ENCODE measurements around the gene ST6GALNAC1.

ST6GALNAC1 gene, protein sequence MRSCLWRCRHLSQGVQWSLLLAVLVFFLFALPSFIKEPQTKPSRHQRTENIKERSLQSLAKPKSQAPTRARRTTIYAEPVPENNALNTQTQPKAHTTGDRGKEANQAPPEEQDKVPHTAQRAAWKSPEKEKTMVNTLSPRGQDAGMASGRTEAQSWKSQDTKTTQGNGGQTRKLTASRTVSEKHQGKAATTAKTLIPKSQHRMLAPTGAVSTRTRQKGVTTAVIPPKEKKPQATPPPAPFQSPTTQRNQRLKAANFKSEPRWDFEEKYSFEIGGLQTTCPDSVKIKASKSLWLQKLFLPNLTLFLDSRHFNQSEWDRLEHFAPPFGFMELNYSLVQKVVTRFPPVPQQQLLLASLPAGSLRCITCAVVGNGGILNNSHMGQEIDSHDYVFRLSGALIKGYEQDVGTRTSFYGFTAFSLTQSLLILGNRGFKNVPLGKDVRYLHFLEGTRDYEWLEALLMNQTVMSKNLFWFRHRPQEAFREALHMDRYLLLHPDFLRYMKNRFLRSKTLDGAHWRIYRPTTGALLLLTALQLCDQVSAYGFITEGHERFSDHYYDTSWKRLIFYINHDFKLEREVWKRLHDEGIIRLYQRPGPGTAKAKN

DNA sequence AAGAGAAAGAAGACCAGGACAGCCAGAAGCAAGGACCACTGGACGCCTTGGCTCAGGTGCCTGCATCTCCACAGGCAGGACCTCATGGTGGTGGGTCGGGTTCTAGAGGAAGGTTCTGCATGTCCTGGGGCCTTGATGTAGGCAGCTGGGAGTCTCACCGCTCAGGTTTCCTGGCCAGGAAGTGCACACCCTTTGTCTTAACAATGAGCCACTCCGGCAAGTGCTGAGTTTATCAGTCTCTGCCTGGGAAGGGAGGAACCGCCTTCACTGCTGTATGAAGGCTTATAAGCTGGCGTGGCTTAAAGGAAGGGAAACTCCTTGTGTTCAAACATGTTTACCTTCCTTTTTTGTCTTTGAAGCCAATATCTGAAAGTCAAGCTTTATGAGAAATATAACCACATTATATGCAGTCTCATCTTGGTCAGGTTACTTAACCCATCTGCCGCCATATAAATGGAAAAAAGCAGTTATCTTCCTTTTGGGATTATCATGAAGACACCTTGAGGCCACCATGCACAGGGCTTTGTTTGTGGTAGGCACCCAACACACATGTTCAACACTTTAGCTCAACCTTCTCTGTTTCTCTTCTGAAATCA lies at the start of gene ST6GALNAC1:
ST6GALNAC1 (minus strand) TSS at position 205 of the 596 bp plus-strand sequence; CDS start at position 86, 119 bp downstream.
- no peak for DNase-seq

DNA sequence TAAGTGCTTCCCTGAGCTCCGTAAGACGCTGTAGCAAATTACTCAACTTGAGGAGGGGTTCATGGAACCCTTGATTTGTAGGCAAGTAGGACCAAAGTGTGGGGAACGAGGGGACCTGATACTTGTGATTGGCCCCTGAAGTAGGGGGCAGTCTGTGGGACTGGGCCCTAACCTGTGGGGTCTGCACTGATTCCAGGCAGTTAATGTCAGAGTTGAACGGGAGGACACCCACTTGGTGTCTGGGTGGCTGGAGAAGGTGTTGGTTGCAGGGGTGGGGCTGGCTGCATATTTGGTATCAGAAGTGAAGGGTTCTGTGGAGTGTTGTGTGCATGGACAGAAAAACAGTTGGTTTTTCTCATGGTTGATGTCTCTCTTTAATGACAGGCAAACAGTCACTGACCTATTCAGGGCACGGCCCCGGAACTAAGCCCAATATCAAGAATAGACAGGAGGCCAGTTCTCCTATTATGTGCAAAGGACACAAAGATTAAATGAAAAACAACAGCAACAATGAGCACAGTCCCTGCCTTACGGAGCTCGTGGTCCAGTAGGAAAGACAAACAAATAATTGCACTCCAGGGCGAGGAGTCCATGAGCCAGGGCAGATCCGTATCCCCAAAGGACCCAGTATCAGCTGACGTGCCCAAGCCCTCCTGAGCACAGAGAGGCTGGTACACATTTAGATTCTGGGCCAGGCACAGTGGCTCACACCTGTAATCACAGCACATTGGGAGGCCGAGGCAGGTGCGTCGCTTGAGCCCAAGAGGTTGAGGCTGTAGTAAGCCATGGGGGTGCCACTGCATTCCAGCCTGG lies 48.0 kb upstream of the ST6GALNAC1 start:
- DNase-seq = no peak

DNA sequence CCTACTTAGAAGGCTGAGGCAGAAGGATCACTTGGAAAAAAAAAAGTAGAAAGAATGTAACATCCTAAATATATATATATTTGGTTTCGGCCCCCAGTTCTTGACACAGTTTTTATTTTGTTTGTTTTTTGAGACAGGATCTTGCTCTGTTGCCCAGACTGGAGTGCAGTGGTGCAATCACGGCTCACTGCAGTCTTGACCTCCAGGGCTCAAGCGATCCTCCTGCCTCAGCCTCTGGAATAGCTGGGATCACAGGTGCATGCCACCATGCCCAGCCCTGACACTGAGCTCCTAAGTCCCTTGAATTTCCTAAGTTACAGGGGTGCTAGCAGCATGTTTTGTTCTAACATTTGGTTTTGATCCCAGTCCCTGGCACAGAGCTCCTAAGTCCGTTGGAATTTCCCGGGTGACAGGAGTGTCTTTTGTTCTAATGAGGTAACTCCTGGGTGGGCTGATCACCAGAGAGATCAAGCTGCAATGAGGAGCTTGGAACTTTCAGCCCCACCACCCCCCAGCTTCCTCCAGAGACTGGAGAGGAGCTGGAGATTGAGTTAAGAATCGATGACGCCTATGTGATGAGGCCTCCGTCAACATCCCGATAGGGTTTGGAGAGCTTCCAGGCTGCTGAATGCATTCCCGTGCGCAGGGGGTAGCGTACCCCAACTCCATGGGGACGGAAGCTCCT lies 47.2 kb upstream of the ST6GALNAC1 start:
- DNase-seq = no peak

DNA sequence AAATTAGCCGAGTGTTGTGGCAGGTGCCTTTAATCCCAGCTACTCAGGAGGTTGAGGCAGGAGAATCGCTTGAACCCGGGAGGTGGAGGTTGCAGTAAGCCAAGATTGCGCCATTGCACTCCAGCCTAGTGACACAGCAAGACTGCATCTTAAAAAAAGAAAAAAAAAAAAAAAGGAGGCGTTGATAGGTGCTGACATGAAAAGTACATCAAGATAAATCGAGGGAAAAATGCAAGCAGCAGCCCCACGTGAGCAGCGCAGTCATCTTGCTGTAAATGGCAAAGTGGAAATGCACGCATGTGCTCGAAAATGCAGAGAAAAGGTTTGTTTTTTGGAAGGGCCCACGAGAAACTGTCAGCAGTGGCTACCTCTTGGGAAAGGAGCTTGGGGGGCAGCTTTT lies 46.3 kb upstream of the ST6GALNAC1 start:
- no peak for DNase-seq

DNA sequence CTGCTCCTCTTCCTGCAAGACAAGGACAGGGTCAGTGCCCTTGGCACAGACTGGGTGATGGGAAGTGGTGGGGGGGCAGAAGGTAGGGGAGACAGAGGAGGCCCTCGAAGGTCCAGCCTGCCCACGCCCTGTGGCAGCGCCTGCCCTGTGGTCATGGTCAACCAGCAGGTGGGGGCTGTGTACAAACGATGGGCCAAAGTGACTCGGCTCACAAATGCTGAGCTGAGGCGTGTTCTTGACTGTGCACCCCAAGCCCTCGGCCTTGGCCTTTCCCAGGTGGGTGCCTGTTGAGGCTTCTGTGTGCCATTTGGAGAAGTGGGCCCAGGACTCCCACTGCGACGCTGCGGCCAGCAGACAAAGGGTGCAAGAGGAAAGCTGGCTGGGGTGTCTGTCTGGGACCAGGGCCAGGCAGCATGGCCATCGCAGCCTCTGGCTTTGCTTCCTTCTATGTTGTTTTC lies 44.6 kb upstream of the ST6GALNAC1 start:
- no peak for DNase-seq

DNA sequence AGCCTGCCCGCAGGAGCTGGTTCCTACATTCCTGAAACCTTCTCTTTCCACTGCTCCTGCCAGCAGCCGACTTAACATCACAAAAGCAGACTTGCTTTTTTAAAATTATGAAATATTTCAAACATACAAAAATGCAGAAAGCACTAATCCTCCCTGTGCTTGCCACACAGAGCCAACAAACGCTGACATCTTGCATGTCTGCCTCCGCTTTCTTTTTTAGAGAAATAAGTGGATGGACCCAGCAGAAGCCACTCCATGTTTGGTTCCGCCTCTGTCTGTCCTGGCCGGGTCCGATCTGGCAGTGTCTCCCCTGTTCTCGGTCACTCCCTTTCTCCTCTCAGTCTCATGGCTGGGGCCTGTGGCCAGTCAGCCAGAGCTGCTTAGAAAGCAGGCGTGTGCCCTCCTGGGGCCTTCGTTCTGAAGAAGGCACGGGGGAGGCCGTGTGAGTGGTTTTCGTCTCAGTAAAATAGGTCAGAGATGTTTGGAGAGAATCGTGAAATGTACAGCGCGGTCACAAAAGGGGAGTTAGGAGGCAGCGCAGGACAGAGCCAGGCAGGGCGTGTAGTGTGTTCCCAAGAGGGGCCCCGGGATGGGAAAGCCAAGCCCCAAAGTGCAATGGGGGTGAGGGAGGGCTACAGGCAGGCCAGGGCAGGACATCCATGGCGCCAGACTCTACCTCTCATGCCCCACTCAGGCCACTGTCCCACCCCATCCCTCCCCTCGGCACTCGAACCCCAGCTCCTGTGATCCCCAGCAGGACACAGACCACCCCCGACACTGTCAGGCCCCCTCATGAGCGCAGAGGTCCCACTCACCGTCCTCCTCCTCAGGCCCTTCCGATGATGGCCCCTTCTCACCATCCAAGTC lies 44.0 kb upstream of the ST6GALNAC1 start:
- no peak for DNase-seq

DNA sequence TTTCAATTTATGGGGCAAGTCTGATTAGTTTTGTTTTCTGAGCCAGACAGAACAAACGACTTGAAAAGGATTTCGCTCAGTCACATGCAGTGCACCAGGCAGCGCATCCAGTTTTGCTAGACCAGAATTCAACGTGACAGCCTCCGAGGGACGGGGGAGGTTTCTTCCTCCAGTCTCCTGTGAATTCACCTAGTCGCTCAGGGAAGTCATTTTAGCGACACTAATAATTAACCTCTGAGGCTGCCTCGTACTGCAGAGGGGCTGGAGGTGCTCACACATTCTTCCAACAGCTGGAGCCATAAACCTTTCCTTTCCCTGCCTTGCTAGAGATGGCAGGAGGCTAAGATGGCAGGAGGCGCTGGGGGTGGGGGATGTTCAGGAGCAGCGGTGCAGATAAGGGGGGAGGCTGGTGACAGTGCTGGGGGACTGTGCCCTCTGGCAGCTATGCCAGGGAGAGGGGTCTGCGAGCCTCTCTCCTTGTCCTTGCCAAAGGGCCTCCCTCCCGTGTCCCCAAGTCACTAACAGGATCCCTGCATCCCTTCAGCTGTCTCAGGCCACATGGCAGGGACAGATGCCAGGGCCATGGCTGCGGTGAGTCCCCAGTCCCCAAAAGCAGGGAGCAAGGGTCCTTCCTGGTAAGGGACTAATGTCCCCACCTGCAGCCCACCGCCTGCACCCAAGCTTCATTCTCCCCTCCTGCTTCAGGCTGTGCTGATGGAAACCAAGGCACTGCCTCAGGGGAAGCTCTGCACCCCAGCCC lies 43.2 kb upstream of the ST6GALNAC1 start:
- no peak for DNase-seq

DNA sequence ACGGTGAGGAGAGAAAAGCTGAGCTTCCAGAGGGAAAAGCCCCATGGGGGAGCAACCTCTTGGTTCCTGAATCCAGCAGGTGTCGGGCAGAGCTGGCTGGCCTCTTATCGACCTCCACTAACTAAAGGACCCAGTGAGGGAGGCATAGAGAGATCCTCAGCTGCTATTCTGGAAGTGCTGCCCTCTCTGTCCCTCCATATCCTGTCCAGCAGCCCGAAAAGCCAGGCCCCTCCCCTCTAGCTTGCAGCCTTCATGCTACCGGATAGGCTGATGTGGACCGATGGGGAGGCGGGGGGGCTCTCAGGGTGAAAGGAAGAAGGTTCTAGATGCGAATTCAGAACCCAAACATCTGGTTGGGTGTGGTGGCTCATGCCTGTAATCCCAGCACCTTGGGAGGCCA lies 42.3 kb upstream of the ST6GALNAC1 start:
- DNase-seq = no peak

DNA sequence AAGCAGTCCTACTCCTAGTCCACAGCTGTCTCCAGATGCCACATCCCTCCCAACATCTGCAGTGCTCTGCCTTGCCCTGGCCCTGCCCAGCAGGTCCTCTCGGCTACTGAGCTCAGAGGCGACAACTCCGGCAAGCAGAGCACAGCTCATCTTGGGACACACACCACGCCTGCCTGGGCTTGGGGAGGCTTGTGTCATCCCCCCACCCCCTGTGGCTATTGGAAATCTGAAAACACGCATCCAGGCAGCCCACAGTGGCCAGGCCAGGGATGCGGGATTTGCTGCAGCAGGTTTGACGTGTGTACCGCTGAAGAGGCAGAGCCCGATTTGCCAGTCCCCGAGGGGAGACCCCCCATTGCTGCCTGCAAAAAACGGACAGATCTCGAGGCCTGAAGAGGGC lies 41.8 kb upstream of the ST6GALNAC1 start:
- DNase-seq = no peak

DNA sequence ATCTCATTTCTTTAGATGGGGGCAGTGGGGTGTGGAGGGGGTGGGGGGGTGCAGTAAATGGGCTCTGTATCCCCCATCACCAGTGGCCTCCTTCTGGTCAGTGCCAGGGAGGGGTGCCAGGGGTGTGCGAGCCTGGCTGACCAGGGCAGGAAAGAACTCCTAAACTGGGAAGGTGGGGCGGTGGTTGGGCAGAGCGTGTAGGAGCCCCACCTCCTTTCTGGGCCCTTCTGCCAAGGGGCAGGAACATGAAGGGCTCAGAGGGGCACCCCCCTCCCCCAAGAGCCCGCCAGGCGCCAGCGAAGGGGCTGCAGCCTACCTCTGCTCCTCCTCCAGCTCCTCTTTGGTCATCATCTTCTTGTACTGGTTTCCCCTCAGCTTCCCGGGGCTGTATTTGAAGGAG lies 41.2 kb upstream of the ST6GALNAC1 start:
- DNase-seq = no peak

DNA sequence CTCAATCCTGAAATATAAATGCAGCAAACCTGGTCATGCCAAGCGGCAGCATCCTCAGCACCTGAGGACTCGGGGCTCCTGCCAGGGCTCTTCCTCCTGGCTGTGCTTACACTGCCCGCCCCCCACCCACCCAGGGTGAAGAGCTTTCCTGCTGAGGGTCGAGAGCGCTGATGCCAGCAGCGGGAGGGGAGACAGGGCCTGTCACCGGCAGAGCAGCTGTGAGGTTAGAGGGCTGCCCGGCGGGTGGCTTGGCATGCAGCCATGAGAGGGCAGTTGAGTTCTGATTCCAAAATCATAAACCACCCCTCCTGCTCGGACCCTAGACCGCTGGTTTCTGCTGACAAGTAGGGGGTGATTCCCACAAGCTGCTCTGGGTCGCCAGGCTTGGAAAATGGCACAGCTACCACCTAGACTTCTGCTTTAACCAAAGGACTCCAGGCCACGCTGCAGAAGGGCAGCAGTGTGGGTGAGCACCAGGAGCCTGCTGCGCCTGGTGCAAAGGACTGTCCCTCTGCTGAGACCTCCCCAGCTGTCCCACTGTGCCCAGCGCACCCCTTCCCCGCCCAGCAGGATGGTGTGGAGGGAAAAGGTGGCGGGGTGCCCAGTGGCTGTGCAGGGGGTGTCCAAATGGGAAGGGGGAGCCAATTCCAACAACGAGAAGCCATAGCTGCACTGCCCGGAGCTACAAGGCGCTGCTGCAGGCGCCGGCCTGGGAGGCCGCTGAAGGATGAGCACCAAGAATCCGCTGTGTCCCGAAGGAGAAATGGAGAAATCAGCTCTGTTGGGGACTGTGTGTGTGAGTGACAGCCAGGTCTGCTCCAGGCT lies 40.6 kb upstream of the ST6GALNAC1 start:
- no peak for DNase-seq

DNA sequence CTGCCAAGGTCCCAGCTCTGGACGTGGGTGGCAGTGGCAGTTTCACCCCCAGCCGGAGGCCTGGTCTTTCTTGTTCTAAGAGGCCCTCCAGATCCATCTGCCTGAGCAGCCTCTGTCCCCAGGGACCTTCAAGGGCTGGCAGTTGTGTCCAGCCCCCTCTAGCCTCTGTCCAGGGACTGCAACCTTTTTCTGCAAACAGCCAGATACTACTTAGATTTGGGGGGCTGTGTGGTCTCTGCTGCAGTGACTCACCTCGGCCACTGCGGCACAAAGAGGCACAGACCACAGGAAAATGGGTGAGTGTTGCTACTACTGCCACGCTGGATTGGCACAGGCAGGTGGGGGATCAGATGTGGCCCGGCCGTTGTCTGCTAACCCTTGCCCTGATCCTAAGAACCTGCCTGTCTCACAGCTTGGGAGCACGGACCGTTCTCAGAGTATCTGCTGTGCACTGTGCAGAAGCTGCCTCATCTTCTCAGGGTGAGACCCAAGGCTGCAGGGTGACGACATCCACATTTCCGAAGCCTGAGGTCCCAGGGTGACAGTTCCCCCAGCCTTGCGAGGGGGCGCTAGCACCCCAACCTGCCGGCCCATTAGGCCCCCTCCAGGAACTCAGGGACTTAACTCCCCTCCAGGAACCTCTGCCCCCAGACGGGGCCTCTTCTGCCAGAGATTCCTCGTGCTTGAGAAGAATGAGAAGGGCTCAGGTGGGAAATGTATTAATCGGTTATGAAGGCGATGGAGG lies 39.6 kb upstream of the ST6GALNAC1 start:
- no peak for DNase-seq

DNA sequence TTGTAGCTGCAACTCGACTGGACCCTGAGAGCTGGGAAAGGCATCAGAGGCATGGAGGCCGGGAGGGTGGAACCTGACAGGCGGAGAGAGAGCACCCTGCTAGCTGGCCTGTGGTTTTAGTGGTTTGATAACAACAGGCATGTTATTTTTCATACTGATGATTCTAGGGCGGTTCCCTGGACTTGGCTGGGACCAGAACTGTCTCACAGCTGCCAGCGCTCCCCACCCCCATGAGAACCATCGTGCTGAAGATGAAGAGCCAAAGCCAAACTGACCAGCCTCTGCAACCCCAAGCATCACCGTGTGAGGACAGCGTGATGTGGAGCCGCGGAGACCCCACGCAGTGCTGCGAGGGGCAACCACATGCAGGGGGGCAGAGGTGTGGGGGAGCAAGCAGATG lies 38.7 kb upstream of the ST6GALNAC1 start:
- DNase-seq = no peak

DNA sequence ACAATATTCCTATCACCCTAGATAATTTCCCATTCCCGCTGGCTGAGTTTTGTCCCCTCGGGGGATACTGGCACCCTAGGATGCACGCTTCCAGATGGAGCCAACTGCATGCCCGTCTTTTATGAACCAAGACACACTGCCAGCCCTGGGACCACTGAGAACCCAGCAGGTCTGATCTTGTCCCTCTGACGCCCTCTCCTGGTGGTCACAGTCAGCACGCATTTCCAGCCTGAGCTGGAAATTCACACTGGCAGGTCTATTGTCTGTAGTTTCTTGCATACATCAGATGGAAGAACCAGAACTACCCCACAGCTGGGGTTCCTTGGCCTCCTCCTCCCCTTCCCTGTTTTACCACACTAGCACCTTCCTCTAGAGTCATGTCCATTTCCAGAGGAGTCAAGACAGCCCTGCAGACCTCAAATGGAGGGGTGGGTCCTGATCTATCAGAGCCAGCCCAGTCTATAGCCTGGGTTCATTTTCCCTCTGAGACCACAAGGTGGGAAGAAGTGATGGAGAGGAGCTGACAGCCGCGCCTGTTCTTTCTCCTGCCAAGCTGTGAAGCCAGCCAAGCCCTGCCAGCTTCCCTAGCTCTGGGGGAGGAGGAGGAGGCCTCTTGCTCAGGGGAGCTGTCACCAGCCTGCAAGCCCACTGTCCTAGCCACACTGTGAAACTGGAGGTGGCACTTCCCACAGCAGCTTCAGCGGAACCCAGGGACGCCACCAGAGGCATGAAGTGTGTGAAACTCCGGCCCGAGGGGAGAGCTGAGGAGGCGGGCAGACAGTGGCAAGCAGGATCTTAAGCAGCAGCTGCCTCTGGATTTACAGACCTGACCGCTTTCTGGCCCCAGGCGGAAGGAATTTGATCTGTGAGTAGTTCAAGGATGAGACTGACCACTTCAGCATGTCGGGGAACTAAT lies 37.9 kb upstream of the ST6GALNAC1 start:
- DNase-seq = peak; percentile 28

DNA sequence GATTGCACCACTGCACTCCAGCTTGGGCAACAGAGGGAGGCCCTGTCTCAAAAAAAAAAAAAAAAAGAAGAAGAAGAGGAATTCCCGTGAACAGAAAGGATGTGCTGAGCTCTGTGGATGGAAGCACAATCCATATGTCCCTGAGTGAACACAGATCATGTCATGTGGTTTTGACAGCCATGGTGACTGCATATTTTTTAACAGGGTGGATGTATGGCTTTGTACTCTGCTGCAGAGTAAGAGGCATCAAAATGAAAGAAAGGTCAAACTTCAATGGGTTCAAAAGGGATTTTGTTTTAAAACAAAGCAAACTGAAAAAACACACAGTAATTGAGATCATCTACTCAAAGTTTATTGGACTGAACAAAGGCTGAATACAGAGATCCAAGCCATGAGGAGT lies 35.7 kb upstream of the ST6GALNAC1 start:
- no peak for DNase-seq

DNA sequence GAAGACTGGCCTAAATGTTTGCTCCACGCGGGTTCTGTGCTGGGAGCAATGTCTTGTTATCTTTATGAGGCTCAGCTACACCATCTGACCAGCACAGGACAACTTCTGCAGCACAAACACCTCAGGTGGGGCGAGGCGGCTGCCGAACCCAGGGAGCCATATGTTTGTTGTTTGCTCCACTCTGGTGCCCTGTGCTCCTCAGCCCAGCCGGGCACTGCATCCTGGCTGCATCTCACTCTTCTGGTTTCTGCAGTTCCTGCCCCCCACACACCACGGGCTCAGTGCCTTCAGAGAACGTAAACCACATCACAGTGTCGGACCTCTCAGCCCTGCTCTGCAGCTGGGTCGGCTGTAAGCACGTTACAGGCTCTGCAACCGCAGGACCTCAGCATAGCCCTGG lies 34.8 kb upstream of the ST6GALNAC1 start:
- DNase-seq = no peak

DNA sequence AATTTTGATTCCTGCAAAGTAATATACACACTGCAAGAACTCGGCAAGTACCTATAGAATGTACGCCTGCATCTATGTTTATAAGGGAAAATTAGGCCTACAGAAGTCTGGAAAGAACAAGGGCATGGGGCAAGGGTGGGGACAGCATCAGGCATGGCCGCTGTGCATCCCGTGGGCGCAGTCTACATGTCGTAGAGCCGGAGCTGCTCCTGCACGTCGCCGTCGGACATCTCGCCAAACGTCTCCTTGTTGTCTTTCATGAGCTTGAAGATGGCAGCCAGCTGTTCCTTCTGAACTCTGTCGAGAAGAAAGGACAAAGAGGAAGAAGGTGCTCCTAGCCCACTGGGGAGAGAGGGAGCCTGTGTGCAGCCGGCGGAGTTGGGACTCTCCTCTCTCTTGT lies 33.8 kb upstream of the ST6GALNAC1 start:
- DNase-seq = no peak

DNA sequence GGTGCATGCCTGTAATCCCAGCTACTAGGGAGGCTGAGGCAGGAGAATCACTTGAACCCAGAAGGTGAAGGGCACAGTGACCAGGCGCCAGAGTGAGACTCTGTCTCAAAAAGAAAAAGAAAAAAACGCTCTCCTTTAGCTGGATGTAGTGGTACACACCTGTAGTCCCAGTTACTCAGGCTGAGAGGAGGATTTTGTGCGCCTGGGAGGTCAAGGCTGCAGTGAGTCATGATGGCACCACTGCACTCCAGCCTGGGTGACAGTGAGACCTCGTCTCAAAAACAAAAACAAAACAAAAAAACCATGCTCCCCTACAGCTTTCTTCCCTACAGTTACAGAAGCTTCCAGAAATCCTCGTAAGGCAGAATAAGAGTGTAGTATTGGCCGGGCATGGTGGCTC lies 33.1 kb upstream of the ST6GALNAC1 start:
- no peak for DNase-seq

Measured in NCI-H2081 treated with DMSO at 0.1 percent for 48 hours (cell line).